HG02623 (cell line): ENCODE data around the gene DES.

Experiments used
- ATAC-seq: cut with Tn5 transposase; IDR thresholded peaks from one replicate; pipeline ENCODE4 v1.9.1; 2021; ENCODE audit warnings: moderate library complexity; ENCODE audit not compliant: unreplicated experiment

The DES gene

GRCh38 chr2:219452361-219453317, 34.5 kb downstream of the DES start:
- ATAC-seq = no peak

DNA sequence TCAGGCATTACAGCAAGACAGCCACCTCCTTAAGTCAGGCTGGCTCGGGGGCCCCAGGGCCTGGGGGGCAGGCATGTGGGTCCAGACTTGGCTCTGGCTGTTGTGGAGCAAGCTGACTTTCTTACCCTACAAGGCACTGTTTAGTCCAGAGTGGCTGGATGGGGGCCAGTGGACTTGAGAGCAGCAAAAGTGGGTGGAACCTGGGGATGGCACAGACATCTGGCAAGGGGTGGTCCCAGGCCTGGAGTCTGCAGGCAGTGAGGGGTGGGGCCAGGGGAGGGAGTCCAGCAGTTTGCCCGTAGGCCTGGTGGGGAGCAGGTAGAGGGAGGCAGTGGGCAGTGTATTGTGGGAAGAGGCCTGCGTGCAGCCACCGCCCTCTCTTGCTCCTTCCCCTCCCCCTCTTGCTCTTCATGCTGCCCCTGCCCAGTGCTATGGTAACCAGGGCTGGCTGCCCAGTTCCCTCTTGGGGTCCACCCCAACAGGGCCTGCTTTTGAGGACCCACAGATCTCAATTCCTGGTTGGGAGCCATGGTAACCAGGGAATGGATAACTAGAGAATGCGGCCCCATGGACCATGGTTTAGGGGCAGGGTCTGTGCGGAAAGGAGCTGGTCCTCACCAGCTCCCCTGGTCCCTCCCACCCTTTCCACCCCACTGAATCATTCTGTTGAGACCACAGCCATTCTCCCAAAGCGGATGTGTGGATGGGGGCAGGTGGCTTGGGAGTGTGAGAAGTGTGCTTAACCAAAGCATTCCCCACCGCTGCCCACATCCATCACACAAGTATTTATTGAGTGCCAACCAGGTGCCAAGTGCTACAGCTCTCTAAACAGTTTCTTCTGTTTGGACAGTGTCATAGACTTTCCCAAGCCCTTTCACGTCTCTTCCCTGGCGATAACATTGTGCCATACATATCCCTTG, 35.8 kb downstream of the DES start:
- no peak for ATAC-seq

GRCh38 chr2:219455581-219455980, 37.4 kb downstream of the DES start:
- ATAC-seq = no peak

GRCh38 chr2:219457784-219458369, 39.7 kb downstream of the DES start:
- no peak for ATAC-seq

DNA sequence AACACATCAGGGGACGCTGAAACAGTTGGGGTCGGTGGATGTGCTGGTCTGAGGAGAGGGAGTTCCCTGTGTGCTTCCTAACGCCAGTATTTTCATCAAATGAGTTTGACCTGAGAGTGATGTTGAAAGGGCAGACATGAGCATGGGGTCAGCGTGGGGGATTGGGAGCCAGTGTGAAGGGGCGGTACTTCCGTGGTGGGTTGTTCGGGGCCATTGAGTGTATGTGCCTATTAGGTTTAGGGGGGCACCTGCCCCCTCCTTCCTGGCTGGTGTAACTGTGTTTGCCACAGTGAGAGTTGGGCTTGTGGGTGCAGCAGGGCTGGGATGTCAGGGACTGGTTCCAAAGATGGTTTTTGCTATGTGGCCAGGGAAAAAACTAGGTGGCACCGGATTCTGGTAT, 40.8 kb downstream of the DES start:
- ATAC-seq = no peak

- peak; percentile 52 for ATAC-seq
Observed at GRCh38 chr2:219459460-219460311, 41.5 kb downstream of the DES start.

DNA sequence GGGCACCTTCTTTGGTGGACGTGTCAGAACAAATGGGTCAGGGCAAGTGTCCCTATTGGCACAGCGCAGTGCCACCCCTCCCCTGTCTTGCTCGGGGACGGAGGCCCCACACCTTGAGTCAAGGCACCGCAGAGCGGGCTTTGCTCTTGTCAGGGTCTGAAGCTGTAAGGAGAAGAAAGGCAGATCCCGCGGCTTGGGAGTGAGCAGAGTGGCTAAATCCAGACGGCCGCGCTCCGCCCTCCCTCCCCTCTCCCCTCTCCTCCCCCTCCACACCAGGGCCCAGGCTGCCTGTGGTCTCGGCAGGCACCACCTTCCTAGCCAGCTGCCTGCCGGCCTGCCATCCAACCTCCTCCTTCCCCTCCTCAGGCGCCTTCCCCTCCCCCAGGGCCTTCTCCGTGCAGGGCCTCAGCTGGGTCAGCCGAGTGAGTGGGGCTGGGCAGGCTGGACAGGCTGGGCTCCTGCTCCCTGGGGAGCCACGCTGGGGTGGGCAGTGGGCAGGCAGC, 42.3 kb downstream of the DES start:
- no peak for ATAC-seq

- no peak for ATAC-seq
Observed at GRCh38 chr2:219461047-219461514, 42.9 kb downstream of the DES start.

DNA sequence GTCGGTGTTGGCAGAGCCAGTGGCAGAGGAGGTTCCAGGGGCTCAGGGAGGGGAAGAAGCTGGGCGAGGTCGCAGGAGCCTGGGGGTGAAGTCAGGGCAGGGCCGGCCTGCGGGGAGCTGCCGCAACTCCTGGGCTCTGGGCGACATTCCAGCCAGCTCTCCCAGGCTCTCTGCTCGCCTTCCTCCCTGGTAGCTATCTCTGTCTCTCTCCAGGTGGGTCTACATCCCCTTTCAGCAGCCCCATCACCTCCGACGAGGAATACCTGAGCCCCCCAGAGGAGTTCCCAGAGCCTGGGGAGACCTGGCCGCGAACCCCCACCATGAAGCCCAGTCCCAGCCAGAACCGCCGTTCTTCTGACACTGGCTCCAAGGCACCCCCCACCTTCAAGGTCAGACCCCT, 43.5 kb downstream of the DES start:
- ATAC-seq = no peak

GRCh38 chr2:219462349-219462748, 44.2 kb downstream of the DES start:
- ATAC-seq = no peak

DNA sequence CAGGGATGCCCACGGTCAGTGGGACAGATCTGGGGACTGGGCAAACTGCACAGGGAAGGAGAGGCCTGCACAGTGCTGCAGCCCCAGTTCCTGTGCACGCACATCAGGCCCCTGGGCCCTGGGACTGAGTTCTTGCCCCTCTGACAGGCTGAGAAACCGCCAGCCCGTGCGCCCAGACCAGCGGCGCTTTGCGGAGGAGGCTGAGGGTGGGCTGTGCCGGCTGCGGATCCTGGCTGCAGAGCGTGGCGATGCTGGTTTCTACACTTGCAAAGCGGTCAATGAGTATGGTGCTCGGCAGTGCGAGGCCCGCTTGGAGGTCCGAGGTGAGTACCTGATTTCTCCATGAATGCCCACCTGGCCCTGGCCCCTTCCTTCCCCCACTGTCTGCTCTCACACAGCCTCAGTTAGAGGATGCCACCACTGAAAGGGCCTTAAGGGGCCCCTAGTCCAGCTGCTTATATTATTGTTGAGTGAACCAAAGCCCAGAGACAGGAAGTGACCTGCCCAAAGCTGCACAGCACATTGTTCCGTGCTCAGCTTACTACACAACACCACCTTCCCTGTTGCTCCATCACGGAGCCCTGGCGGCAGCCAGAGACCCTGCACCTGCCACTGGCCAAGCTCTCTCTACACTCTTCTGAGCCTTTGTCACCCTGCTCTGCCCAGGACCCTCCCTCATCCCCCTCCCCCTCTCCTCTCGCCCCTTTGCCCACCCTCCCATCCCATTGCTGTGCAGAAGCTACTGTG, 46.3 kb downstream of the DES start:
- no peak for ATAC-seq

GRCh38 chr2:219465659-219466561, 47.7 kb downstream of the DES start:
- ATAC-seq = no peak

DNA sequence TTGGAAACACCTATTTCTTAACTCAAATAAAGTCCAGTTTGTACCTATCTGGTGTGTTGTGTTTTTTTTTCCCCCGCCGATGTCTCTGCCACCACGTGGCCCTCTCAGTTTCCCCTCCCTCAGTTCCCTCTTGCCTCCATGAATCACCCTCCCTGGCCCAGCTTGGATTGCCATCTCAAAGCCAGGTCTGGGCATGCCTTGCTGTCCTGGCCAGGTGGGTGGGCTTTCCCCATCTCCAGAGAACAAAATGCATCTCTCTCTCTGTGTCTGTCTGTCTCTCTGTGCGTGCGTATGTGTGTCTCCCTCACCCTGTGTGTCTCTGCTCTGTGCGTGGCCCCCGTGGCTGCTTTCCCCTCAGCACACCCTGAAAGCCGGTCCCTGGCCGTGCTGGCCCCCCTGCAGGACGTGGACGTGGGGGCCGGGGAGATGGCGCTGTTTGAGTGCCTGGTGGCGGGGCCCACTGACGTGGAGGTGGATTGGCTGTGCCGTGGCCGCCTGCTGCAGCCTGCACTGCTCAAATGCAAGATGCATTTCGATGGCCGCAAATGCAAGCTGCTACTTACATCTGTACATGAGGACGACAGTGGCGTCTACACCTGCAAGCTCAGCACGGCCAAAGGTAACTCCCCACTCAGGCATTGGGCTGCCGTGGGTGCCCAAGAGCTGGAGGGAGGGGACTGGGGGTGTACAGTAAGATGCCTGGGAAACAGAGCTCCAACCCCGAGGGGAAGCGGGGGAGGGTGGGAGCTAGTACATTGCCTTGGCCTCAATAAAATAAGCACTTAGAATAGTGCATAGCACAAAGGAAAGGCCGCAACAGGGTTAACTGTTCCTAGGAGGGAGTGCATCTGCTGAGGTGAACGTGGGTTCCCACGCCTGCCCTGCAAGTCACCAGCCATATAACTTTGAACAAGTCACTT, 48.9 kb downstream of the DES start:
- no peak for ATAC-seq

GRCh38 chr2:219467736-219468075, 49.5 kb downstream of the DES start:
- ATAC-seq = no peak

GRCh38 chr2:219468410-219469185, 50.4 kb downstream of the DES start:
- ATAC-seq = no peak

DNA sequence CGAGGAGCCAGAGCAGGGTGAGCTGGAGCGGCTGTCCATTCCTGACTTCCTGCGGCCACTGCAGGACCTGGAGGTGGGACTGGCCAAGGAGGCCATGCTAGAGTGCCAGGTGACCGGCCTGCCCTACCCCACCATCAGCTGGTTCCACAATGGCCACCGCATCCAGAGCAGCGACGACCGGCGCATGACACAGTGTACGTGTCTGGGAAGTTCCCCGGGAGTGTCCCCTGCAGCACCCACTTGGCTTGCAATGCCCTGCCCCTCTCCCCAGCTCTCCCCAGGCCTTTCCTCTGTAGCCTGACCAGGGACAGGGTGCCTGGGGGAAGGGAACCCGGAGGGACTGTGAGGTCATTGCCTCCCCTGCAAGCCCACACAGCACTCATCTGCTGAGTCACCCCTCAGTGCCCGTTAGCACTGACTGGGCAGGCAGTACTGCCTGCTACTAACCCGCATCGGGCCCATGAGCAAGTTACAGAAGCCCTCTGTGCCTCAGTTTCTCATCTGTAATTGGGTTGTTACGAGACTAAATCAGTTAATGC, 51.1 kb downstream of the DES start:
- no peak for ATAC-seq
